ENCODE measurements around the gene HOXB6.
A peak's percentile ranks its signal among the peaks of the same experiment; 100 is the strongest.

HOXB6 gene

GRCh38 chr17:48612456-48612853 lies 7.7 kb upstream of the HOXB6 start (continued):
- TF ChIP-seq ZNF510 (tag by site-specific recombination; IDR thresholded peaks at IDR 0.05; ENCODE audit: insufficient replicate concordance), result no peak
- TF ChIP-seq ZFP37 (tag by site-specific recombination; IDR thresholded peaks at IDR 0.05), result no peak
- no peak for TF ChIP-seq ZNF529 (tag by site-specific recombination; IDR thresholded peaks at IDR 0.05; ENCODE audit: insufficient replicate concordance)
- no peak for TF ChIP-seq KLF1 (tag by site-specific recombination; IDR thresholded peaks at IDR 0.05)
- no peak for TF ChIP-seq ZNF341 (tag by site-specific recombination; IDR thresholded peaks at IDR 0.05; ENCODE audit: low read depth)
- no peak for TF ChIP-seq ZNF776 (tag by site-specific recombination; IDR thresholded peaks at IDR 0.05; ENCODE audit: borderline replicate concordance)
- TF ChIP-seq ZNF2 (tag by site-specific recombination; IDR thresholded peaks at IDR 0.05), result peak; percentile 44; the same call in 1 of the 2 replicates
- TF ChIP-seq ZNF169 (tag by site-specific recombination; IDR thresholded peaks at IDR 0.05), result no peak
- TF ChIP-seq KLF8 (tag by site-specific recombination; IDR thresholded peaks at IDR 0.05), result no peak
- no peak for TF ChIP-seq ZNF133 (tag by site-specific recombination; IDR thresholded peaks at IDR 0.05)
- TF ChIP-seq ZNF692 (tag by site-specific recombination; IDR thresholded peaks at IDR 0.05), result no peak
- no peak for TF ChIP-seq ZNF211 (tag by site-specific recombination; IDR thresholded peaks at IDR 0.05; ENCODE audit: low read depth)
- TF ChIP-seq PATZ1 (tag by site-specific recombination; IDR thresholded peaks at IDR 0.05), result peak; percentile 1
- TF ChIP-seq ZNF791 (tag by site-specific recombination; IDR thresholded peaks at IDR 0.05), result no peak
- TF ChIP-seq ZNF830 (tag by site-specific recombination; IDR thresholded peaks at IDR 0.05; ENCODE audit: low read depth), result no peak
- no peak for TF ChIP-seq ZNF561 (tag by site-specific recombination; IDR thresholded peaks at IDR 0.05; ENCODE audit: borderline replicate concordance)
- peak; percentile 99 for TF ChIP-seq ZNF596 (tag by site-specific recombination; IDR thresholded peaks at IDR 0.05)
- peak; percentile 49; the same call in 1 of the 2 replicates for TF ChIP-seq ZEB2 (tag by site-specific recombination; IDR thresholded peaks at IDR 0.05)
- TF ChIP-seq EGR2 (tag by site-specific recombination; IDR thresholded peaks at IDR 0.05; ENCODE audit: low read depth), result no peak
- no peak for TF ChIP-seq ZBTB20 (tag by site-specific recombination; IDR thresholded peaks at IDR 0.05)
- no peak for TF ChIP-seq ZNF449 (tag by site-specific recombination; IDR thresholded peaks at IDR 0.05)
- no peak for TF ChIP-seq GFI1B (tag by site-specific recombination; IDR thresholded peaks at IDR 0.05)
- TF ChIP-seq ZNF521 (tag by site-specific recombination; IDR thresholded peaks at IDR 0.05), result no peak
- no peak for TF ChIP-seq ZNF501 (tag by site-specific recombination; IDR thresholded peaks at IDR 0.05)
- peak; percentile 92 for TF ChIP-seq PRDM6 (tag by site-specific recombination; IDR thresholded peaks at IDR 0.05)
- no peak for TF ChIP-seq ZBTB11 (tag by site-specific recombination; conservative IDR thresholded peaks at IDR 0.05; ENCODE audit: low read depth)
- peak; percentile 8 for TF ChIP-seq GLIS2 (tag by site-specific recombination; IDR thresholded peaks at IDR 0.05)
- TF ChIP-seq ZNF114 (tag by site-specific recombination; IDR thresholded peaks at IDR 0.05), result no peak
- no peak for TF ChIP-seq ZNF513 (tag by site-specific recombination; IDR thresholded peaks at IDR 0.05)
- no peak for TF ChIP-seq ZNF747 (tag by site-specific recombination; IDR thresholded peaks at IDR 0.05)
